SK-N-SH (cell line): ENCODE measurements around the gene BLOC1S3. TPM values are rescaled to one million over a fixed set of nuclear protein-coding genes. Genes with fewer than 3 reads are reported as not detected.

ENCODE experiments used
- CTCF ChIA-PET: fragments of 300-600, 350-600 bp; formaldehyde crosslinking; extraction: SDS; loops from one replicate; lab custom pipeline; 2021; lab: Yijun Ruan, JAX
- POLR2A ChIA-PET: fragments of 350-600 bp; sonication (Branson Sonifier 250); formaldehyde crosslinking; extraction: SDS; loops from one replicate; lab custom pipeline; 2020; ENCODE audit warnings: antibody characterized with exemption, inconsistent platforms; lab: Yijun Ruan, JAX
- DNase-seq: peaks from one replicate; pipeline ENCODE4 v3.0.0; 2012
- H2AFZ ChIP-seq: fragments of 200-600 bp; sonication (generic); 2 replicates; pipeline ENCODE4 v1.8.1; 2016; ENCODE audit warnings: antibody characterized with exemption, mild to moderate bottlenecking, low read depth
- H3F3A ChIP-seq: fragments of 200-600 bp; sonication (generic); replicated peaks from 2 replicates; pipeline ENCODE3; 2016; ENCODE audit warnings: antibody characterized with exemption, mild to moderate bottlenecking; ENCODE audit not compliant: insufficient read depth
- H3K27ac ChIP-seq, 2 experiments: fragments of 200-500 bp in 1 of 2; fragments of 200-600 bp in 1 of 2; sonication (Bioruptor generic) in 1 of 2; sonication (generic), shearing (Covaris generic) in 1 of 2; 2 replicates each; pipeline versions ENCODE4 v1.5.1 to v1.6.1; 2014 to 2016; ENCODE audit warnings: low read depth in 2 of 2, inconsistent platforms in 1 of 2, low read length in 1 of 2, mild to moderate bottlenecking in 1 of 2, mixed read lengths in 1 of 2
- H3K27me3 ChIP-seq: fragments of 200-600 bp; sonication (generic), shearing (Covaris generic); 2 replicates; pipeline ENCODE4 v1.6.1; 2016; ENCODE audit warnings: mixed run types; ENCODE audit not compliant: insufficient read depth
- H3K36me3 ChIP-seq, 2 experiments: fragments of 200-500 bp in 1 of 2; fragments of 200-600 bp in 1 of 2; sonication (Bioruptor generic) in 1 of 2; sonication (generic) in 1 of 2; replicated peaks in 1 of 2; 2 replicates each; pipeline versions ENCODE3 to v1.5.1; 2014 to 2016; ENCODE audit warnings: low read length in 1 of 2, mild to moderate bottlenecking in 1 of 2; ENCODE audit not compliant: insufficient read depth in 2 of 2, control insufficient read depth in 1 of 2
- H3K4me1 ChIP-seq, 2 experiments: fragments of 200-500 bp in 1 of 2; fragments of 200-600 bp in 1 of 2; sonication (Bioruptor generic) in 1 of 2; sonication (generic), shearing (Covaris generic) in 1 of 2; 2 replicates each; pipeline versions ENCODE4 v1.5.1 to v1.6.1; 2014 to 2016; ENCODE audit warnings: low read depth in 1 of 2, low read length in 1 of 2, mixed run types in 1 of 2; ENCODE audit not compliant: insufficient read depth in 2 of 2, control insufficient read depth in 1 of 2
- H3K4me2 ChIP-seq: fragments of 200-600 bp; sonication (generic), shearing (Covaris generic); 2 replicates; pipeline ENCODE4 v1.6.1; 2017; ENCODE audit warnings: mixed run types
- H3K4me3 ChIP-seq, 2 experiments: fragments of 200-500 bp in 1 of 2; fragments of 200-600 bp in 1 of 2; sonication (Bioruptor generic) in 1 of 2; sonication (generic), shearing (Covaris generic) in 1 of 2; 2 replicates each; pipeline versions ENCODE4 v1.5.1 to v1.8.1; 2014 to 2016; ENCODE audit warnings: low read depth in 2 of 2, inconsistent platforms in 1 of 2, low read length in 1 of 2, mild to moderate bottlenecking in 1 of 2, mixed read lengths in 1 of 2, moderate library complexity in 1 of 2
- H3K79me2 ChIP-seq: fragments of 200-600 bp; sonication (generic); 2 replicates; pipeline ENCODE4 v1.8.1; 2017; ENCODE audit warnings: mild to moderate bottlenecking; ENCODE audit not compliant: insufficient read depth
- H3K9ac ChIP-seq: fragments of 200-600 bp; sonication (generic); 2 replicates; pipeline ENCODE4 v1.6.1; 2017; ENCODE audit warnings: mixed run types
- H3K9me2 ChIP-seq: fragments of 200-600 bp; sonication (generic); 2 replicates; pipeline ENCODE4 v1.6.1; 2017; ENCODE audit warnings: mixed run types
- H3K9me3 ChIP-seq: fragments of 200-600 bp; sonication (generic); 2 replicates; pipeline ENCODE4 v1.6.1; 2017; ENCODE audit warnings: mixed run types, mild to moderate bottlenecking, moderate library complexity
- H4K20me1 ChIP-seq: fragments of 200-600 bp; sonication (generic); 2 replicates; pipeline ENCODE4 v1.6.1; 2017; ENCODE audit warnings: mild to moderate bottlenecking, mixed run types; ENCODE audit not compliant: insufficient read depth
- CTCF ChIP-seq: fragments of 200-600 bp; sonication (generic); IDR thresholded peaks from 2 replicates; pipeline ENCODE4 v1.6.1; 2017; ENCODE audit warnings: antibody characterized with exemption, mild to moderate bottlenecking, moderate library complexity
- ELF1 ChIP-seq: IDR thresholded peaks from 2 replicates; pipeline ENCODE4 v1.4.0; 2012
- EZH2phosphoT487 ChIP-seq: fragments of 200-600 bp; sonication (generic); IDR thresholded peaks from 2 replicates; pipeline ENCODE4 v1.6.1; 2017; ENCODE audit warnings: low read depth, mixed run types, mild to moderate bottlenecking, antibody characterized with exemption, moderate library complexity, borderline replicate concordance
- FOXJ3 ChIP-seq: sonication (generic); formaldehyde crosslinking; IDR thresholded peaks from 2 replicates; pipeline ENCODE4 v1.5.1; 2020; ENCODE audit warnings: mild to moderate bottlenecking, missing genetic modification reagents
- GABPA ChIP-seq: IDR thresholded peaks from 2 replicates; pipeline ENCODE4 v1.4.0; 2012; ENCODE audit warnings: low read depth, mild to moderate bottlenecking
- GATA2 ChIP-seq: sonication (generic); formaldehyde crosslinking; IDR thresholded peaks from 2 replicates; pipeline ENCODE4 v1.5.0; 2020; ENCODE audit warnings: mild to moderate bottlenecking, missing genetic modification reagents
- IRF3 ChIP-seq: fragments of 150-350 bp; IDR thresholded peaks from 2 replicates; pipeline ENCODE4 v1.6.1; 2016; ENCODE audit warnings: mild to moderate bottlenecking, low read depth, low read length
- MEF2A ChIP-seq: IDR thresholded peaks from 2 replicates; pipeline ENCODE4 v1.4.0; 2012; ENCODE audit warnings: low read depth, borderline replicate concordance
- NFIC ChIP-seq: IDR thresholded peaks from 2 replicates; pipeline ENCODE4 v1.4.0; 2012; ENCODE audit warnings: borderline replicate concordance
- NRF1 ChIP-seq: IDR thresholded peaks from 2 replicates; pipeline ENCODE4 v1.6.1; 2012; ENCODE audit warnings: low read depth, mild to moderate bottlenecking, low read length
- RAD21 ChIP-seq: IDR thresholded peaks from 2 replicates; pipeline ENCODE4 v1.6.1; 2012; ENCODE audit warnings: mild to moderate bottlenecking, low read length
- RCOR1 ChIP-seq: fragments of 150-350 bp; IDR thresholded peaks from 2 replicates; pipeline ENCODE4 v1.6.1; 2017; ENCODE audit warnings: antibody characterized with exemption, low read length
- REST ChIP-seq: IDR thresholded peaks from 2 replicates; pipeline ENCODE4 v1.6.1; 2012; ENCODE audit warnings: mild to moderate bottlenecking, low read depth, low read length, moderate library complexity
- RXRA ChIP-seq: IDR thresholded peaks from 2 replicates; pipeline ENCODE4 v1.4.0; 2012; ENCODE audit warnings: low read depth, mild to moderate bottlenecking, borderline replicate concordance
- SIN3A ChIP-seq: IDR thresholded peaks from 2 replicates; pipeline ENCODE4 v1.6.1; 2012; ENCODE audit warnings: low read depth, mild to moderate bottlenecking, low read length, moderate library complexity, borderline replicate concordance
- TAF1 ChIP-seq: IDR thresholded peaks from 2 replicates; pipeline ENCODE4 v1.6.1; 2012; ENCODE audit warnings: low read depth, mild to moderate bottlenecking, low read length, moderate library complexity, borderline replicate concordance
- TCF12 ChIP-seq: IDR thresholded peaks from 2 replicates; pipeline ENCODE4 v1.4.0; 2012
- USF2 ChIP-seq: fragments of 150-350 bp; IDR thresholded peaks from 2 replicates; pipeline ENCODE4 v1.6.1; 2017; ENCODE audit warnings: antibody characterized with exemption, low read length, low read depth, borderline replicate concordance
- WGBS: methylation state at CpG from one replicate; pipeline ENCODE4 v1.1.6; 2017; ENCODE audit warnings: low lambda C conversion rate; 5-methylcytosine and 5-hydroxymethylcytosine counted together
- polyA plus RNA-seq, 3 experiments: library from polyadenylated mRNA; depleted of rRNA; stranded (reverse); fragments of >200 nt; gene quantifications; 2 replicates each; pipeline ENCODE4 v1.2.3, GENCODE V29; 2012

BLOC1S3 gene
- polyA plus RNA-seq, 1 of the 3 experiments (the other 2 are of a cell fraction) = 3.0 TPM

GRCh38 chr19:45179072-45179891 lies 698 bp downstream of the BLOC1S3 start:
- ChIA-PET POLR2A (interaction anchor here (1.8 kb wide), 1 partner anchor 87 kb away, joined by 7 read pairs; the partner anchor contains the start of gene PPP1R37), CTCF (interaction anchor here (0.8 to 1.7 kb wide), 7 partner anchors 30 to 306 kb away, joined by 3 to 6 read pairs (median 4); partner anchors contain the start of gene EXOC3L2)
- Histone ChIP-seq H4K20me1 (no peaks in the 10 kb centered on the region), H3K4me1 (peaks cover 0 to 13% of the 10 kb centered on the region in 2 experiments; a peak in 1 of 4 replicates), H3K9me3 (no peaks in the 10 kb centered on the region), H3K4me2 (peak overlapping the region; percentile 99), H3K79me2 (peaks cover 29% of the 10 kb centered on the region), H2AFZ (peak overlapping the region; percentile 79), H3K27me3 (no peaks in the 10 kb centered on the region), H3K9me2 (no peaks in the 10 kb centered on the region), H3K36me3 (peaks cover 0 to 5% of the 10 kb centered on the region in 2 experiments)
- 20% methylated on average over 5 of the region's 97 CpGs for WGBS
- DNase-seq = peak; percentile 66
- TF ChIP-seq SIN3A (no peak), NFIC (no peak), ELF1 (no peak), GABPA (no peak)
- TF ChIP-seq, all 33 proteins: peak for 0
- Histone ChIP-seq H3F3A (peaks cover 9% of the 10 kb centered on the region), H3K27ac (peak overlapping the region; percentile 53 to 74), H3K4me3 (peak overlapping the region; percentile 81 to 96), H3K9ac (peak overlapping the region; percentile 59)

- Histone ChIP-seq H3K9me3 (no peaks in the 10 kb centered on the region), H3K79me2 (peaks cover 29% of the 10 kb centered on the region), H3K4me2 (peak overlapping the region; percentile 99), H3K36me3 (peaks cover 0 to 5% of the 10 kb centered on the region in 2 experiments), H3F3A (peaks cover 9% of the 10 kb centered on the region), H3K4me3 (peak overlapping the region; percentile 81 to 96), H3K27me3 (no peaks in the 10 kb centered on the region), H3K27ac (peak overlapping the region in 1 of 2 experiments; percentile 5; a peak in 1 of 4 replicates), H2AFZ (no peak overlapping the region), H4K20me1 (no peaks in the 10 kb centered on the region), H3K9me2 (no peaks in the 10 kb centered on the region), H3K9ac (peak overlapping the region; percentile 59), H3K4me1 (peaks cover 0 to 13% of the 10 kb centered on the region in 2 experiments; a peak in 1 of 4 replicates)
- ChIA-PET POLR2A (no interaction called here), CTCF (interaction anchor here (1.0 to 1.7 kb wide), 2 partner anchors 159 kb away, joined by 3 to 6 read pairs; no protein-coding TSS in a partner anchor)
- 61% methylated on average over 9 of the region's 9 CpGs for WGBS
- no peak for DNase-seq
- no peak for TF ChIP-seq GABPA
- TF ChIP-seq TAF1 = no peak
- no peak for TF ChIP-seq CTCF
- no peak for TF ChIP-seq REST
- no peak for TF ChIP-seq ELF1
- no peak for TF ChIP-seq EZH2phosphoT487
- no peak for TF ChIP-seq NRF1
- TF ChIP-seq FOXJ3 (CRISPR knock-in tag) = no peak
- no peak for TF ChIP-seq MEF2A
- TF ChIP-seq RAD21 = no peak
- TF ChIP-seq RXRA = no peak
- TF ChIP-seq IRF3 = no peak
- no peak for TF ChIP-seq SIN3A
- no peak for TF ChIP-seq RCOR1
- TF ChIP-seq GATA2 = no peak
- no peak for TF ChIP-seq TCF12
- no peak for TF ChIP-seq USF2
Observed at GRCh38 chr19:45179892-45180370, 1.3 kb downstream of the BLOC1S3 start.
